Measurements from ENCODE around the gene INS.
"Not testable (repeated sequence)": the region's sequence is repeated elsewhere in the genome, so short reads cannot be mapped to it uniquely, and the experiment has no call there.

The INS gene

DNA sequence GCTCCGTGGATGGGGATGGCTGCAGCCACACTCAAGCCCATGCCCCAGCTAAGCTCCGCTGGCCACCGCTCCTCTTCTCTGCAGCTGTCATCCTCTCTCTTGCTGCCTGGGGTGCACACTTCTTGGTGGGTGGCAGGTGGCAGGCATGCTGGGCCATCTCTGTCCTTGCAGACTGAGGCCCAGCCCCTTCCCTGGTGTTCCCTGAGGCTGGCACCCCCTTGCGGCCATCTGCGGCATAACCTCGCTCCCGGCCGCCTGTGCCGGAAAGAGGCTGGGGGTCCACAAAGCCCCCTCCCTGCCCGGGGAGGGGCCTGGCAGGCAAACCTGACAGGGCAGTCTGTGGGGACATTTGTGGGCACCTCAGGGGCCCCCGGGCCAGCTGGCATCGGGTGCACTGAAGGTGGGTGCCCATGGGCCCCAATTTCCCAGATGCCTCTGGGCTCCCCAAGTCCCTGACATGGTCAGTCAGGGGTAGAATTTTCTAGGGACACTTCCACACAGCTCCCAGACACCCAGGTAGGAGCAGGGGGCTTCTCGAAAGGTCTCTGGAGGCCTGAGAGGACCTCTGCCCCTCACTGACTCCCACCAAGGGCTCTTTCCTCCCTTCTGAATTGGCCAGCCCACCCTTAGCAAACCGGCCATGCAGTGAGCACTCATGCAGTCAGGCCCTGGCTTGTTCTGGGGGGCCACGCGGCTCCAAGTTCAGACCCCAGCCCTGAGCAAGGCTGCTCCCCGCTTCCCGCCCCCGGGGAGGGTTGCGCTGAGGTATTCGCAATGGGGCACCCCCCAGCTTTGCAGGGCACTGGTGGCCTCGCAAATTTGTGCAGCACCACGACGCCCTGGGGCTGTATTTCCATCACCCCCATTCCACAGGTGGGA lies 34.1 kb upstream of the INS start:
- H3K9me2 ChIP-seq (replicated peaks; ENCODE audit: control insufficient read depth, low read length), result no peaks in the 10 kb centered on the region
- H3K27me3 ChIP-seq (ENCODE audit: control insufficient read depth, low read length), result no peaks in the 10 kb centered on the region

DNA sequence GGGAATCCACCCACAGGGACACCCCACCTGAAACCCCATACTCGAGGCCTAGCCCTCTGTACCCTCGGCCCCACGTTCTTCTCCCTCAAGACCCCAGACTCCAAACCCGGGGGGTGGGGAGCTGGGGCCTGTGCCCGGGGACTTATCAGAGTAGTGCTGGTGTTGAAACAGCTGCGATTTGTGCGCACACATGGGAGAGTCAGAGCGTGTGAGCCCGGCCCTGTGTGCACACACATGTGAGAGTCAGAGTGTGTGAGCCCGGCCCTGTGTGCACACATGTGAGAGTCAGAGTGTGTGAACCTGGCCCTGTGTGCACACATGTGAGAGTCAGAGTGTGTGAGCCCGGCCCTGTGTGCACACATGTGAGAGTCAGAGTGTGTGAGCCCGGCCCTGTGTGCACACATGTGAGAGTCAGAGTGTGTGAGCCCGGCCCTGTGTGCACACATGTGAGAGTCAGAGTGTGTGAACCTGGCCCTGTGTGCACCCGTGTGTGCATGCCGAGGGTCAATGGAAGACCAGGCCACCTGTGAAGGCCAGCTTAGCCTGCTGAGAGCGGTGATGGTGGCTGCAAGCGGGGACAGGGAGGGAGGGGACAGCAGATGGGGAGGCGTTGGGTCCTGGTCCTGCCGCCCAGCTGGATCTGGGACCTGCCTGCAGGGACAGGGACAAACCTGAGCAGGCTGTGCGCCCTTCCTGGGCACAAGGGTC lies 33.0 kb upstream of the INS start:
- H4K20me1 ChIP-seq (ENCODE audit: control insufficient read depth, insufficient read depth, low read depth, low read length); H3K4me2 ChIP-seq (ENCODE audit: low read length); H3K36me3 ChIP-seq (ENCODE audit: control insufficient read depth, low read length); H3K9me3 ChIP-seq (ENCODE audit: control insufficient read depth, insufficient read depth, low read length); H3F3A ChIP-seq (ENCODE audit: control insufficient read depth, insufficient read depth); H3K9me2 ChIP-seq (replicated peaks; ENCODE audit: control insufficient read depth, low read length); H3K27me3 ChIP-seq (ENCODE audit: control insufficient read depth, low read length); H3K4me3 ChIP-seq (ENCODE audit: low read length); H3K4me1 ChIP-seq (ENCODE audit: control insufficient read depth, low read length); H3K27ac ChIP-seq (ENCODE audit: low read depth, low read length); H3K79me2 ChIP-seq (ENCODE audit: control insufficient read depth, low read length): not testable (repeated sequence)

More for the DNA sequence above, 34.1 kb upstream of the INS start:
- no peak overlapping the region for H3K4me3 ChIP-seq (ENCODE audit: low read length)
- no peak overlapping the region for H3K4me2 ChIP-seq (ENCODE audit: low read length)
- H4K20me1 ChIP-seq (ENCODE audit: control insufficient read depth, insufficient read depth, low read depth, low read length), result no peaks in the 10 kb centered on the region
- H3K4me1 ChIP-seq (ENCODE audit: control insufficient read depth, low read length), result no peaks in the 10 kb centered on the region
- no peaks in the 10 kb centered on the region for H3K36me3 ChIP-seq (ENCODE audit: control insufficient read depth, low read length)
- TF ChIP-seq, protein P1, sequence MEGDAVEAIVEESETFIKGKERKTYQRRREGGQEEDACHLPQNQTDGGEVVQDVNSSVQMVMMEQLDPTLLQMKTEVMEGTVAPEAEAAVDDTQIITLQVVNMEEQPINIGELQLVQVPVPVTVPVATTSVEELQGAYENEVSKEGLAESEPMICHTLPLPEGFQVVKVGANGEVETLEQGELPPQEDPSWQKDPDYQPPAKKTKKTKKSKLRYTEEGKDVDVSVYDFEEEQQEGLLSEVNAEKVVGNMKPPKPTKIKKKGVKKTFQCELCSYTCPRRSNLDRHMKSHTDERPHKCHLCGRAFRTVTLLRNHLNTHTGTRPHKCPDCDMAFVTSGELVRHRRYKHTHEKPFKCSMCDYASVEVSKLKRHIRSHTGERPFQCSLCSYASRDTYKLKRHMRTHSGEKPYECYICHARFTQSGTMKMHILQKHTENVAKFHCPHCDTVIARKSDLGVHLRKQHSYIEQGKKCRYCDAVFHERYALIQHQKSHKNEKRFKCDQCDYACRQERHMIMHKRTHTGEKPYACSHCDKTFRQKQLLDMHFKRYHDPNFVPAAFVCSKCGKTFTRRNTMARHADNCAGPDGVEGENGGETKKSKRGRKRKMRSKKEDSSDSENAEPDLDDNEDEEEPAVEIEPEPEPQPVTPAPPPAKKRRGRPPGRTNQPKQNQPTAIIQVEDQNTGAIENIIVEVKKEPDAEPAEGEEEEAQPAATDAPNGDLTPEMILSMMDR (IDR thresholded peaks at IDR 0.05; ENCODE audit: low read depth, low read length, poor library complexity, severe bottlenecking), result peak; percentile 98
- no peak for TF ChIP-seq EZH2phosphoT487 (IDR thresholded peaks at IDR 0.05; ENCODE audit: borderline replicate concordance, low read length)
- H3F3A ChIP-seq (ENCODE audit: control insufficient read depth, insufficient read depth), result no peaks in the 10 kb centered on the region
- H3K9me3 ChIP-seq (ENCODE audit: control insufficient read depth, insufficient read depth, low read length), result no peaks in the 10 kb centered on the region
- no peaks in the 10 kb centered on the region for H3K79me2 ChIP-seq (ENCODE audit: control insufficient read depth, low read length)
- no peak overlapping the region for H3K27ac ChIP-seq (ENCODE audit: low read depth, low read length)

DNA sequence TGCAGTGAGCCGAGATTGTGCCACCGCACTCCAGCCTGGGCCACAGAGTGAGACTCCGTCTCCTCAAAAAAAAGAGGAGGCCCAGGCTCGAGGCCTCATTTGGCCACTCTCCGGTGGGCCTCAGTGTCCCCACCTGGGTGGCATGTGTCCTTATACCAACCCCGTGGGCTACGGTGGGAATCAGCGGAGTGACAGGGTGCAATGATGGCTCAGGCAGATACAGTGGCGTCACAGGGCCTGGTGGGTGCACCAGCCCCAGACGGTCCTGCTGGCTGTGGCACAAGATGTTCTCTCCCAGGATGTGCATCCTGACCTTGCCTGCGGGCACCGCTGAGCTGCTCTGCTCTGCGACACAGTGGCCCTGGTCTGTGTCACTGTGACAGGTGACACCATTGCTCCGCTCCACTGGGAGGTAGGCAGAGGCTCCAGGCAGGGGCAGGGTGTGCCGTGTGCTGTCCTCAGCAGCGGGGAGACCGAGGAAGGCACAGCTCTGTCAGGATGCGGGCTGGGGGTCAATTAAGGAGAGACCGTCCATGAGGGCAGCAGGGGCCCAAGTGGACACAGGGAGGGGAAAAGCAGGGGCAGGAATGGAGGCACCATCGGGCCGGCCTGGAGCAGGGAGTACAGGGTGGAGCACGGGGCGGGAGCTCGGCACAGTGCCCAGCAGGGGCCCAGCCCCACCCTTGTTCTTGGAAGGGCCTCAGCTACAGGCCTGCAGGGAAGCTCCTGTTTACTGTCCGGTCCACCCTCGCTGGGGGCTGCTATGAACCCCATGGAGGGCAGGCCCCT lies 32.3 kb upstream of the INS start:
- H3K79me2 ChIP-seq (ENCODE audit: control insufficient read depth, low read length), result no peaks in the 10 kb centered on the region
- no peaks in the 10 kb centered on the region for H3K4me1 ChIP-seq (ENCODE audit: control insufficient read depth, low read length)
- no peaks in the 10 kb centered on the region for H4K20me1 ChIP-seq (ENCODE audit: control insufficient read depth, insufficient read depth, low read depth, low read length)
- H3K4me2 ChIP-seq (ENCODE audit: low read length), result no peak overlapping the region
- TF ChIP-seq, protein P1 (IDR thresholded peaks at IDR 0.05; ENCODE audit: low read depth, low read length, poor library complexity, severe bottlenecking), result no peak
- no peak for TF ChIP-seq EZH2phosphoT487 (IDR thresholded peaks at IDR 0.05; ENCODE audit: borderline replicate concordance, low read length)
- no peak overlapping the region for H3K27ac ChIP-seq (ENCODE audit: low read depth, low read length)
- no peaks in the 10 kb centered on the region for H3K27me3 ChIP-seq (ENCODE audit: control insufficient read depth, low read length)
- H3F3A ChIP-seq (ENCODE audit: control insufficient read depth, insufficient read depth), result no peaks in the 10 kb centered on the region
- H3K9me2 ChIP-seq (replicated peaks; ENCODE audit: control insufficient read depth, low read length), result no peaks in the 10 kb centered on the region
- no peak overlapping the region for H3K4me3 ChIP-seq (ENCODE audit: low read length)
- no peaks in the 10 kb centered on the region for H3K9me3 ChIP-seq (ENCODE audit: control insufficient read depth, insufficient read depth, low read length)
- no peaks in the 10 kb centered on the region for H3K36me3 ChIP-seq (ENCODE audit: control insufficient read depth, low read length)
